Activated CD4-positive, alpha-beta T cell treated with anti-CD3 and anti-CD28 coated beads, Interleukin-2, amount 50 U/mL, for 48 hours (primary cell): Measurements from ENCODE around the gene MAN1A1.
"Not testable (repeated sequence)": the region's sequence is repeated elsewhere in the genome, so short reads cannot be mapped to it uniquely, and the experiment has no call there.

Experiments used
- DNase-seq, 2 experiments: peaks; one replicate each; pipeline ENCODE4 v3.0.0-alpha.2; 2020

The MAN1A1 gene

GRCh38 chr6:119297049-119297448, 52.5 kb downstream of the MAN1A1 start:
- no peak for DNase-seq

- no peak for DNase-seq
Observed at GRCh38 chr6:119296036-119297035, 53.2 kb downstream of the MAN1A1 start.

GRCh38 chr6:119294984-119295383, 54.6 kb downstream of the MAN1A1 start:
- no peak for DNase-seq

DNA sequence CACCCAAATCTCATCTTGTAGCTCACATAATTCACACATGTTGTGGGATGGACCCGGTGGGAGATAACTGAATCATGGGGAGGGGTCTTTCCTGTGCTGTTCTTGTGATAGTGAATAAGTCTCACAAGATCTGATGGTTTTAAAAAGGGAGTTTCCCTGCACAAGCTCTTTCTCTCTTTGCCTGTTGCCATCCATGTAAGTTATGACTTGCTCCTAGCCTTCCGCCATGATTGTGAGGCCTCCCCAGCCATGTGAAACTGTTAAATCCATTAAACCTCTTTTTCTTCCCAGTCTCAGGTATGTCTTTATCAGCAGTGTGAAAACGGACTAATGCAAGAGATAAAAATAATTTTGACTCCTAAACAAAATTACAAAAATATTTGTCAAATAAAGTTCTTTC, 58.5 kb downstream of the MAN1A1 start:
- DNase-seq, result not testable (repeated sequence)

- DNase-seq, result no peak
Observed at GRCh38 chr6:119290306-119290705, 59.3 kb downstream of the MAN1A1 start.

GRCh38 chr6:119289651-119290050, 59.9 kb downstream of the MAN1A1 start:
- no peak for DNase-seq

DNA sequence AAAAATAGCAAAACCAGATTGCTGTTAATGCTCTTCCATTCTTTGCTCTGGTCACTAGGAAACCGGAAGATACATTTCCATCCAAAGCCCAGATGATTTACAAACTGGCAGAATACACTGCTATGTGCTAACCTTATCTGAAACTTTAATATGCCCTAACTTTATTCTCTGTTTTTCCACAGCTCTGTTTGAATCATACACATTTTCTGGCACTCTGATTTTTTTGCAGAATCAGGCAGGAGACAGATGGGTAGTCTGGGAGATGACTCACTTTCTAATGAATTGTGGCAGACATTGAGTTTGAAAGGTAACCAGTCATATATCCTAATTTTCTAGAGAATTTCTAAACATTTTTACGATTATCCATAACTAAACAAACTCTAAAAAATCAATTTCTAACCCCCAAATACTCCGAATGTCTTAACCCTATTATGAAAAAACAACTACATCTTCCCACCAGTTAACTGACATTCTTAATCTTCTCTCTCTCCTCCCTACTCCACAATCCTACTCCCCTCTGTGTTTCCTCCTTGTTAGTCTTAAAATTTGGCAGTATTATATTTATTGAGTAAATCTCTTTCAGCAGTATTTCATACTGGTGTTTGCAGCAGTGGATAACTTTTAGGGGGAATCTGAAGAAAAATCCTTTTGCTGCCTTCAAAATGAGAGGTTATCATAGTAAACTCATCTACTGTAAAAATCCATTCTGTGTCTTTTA, 63.5 kb downstream of the MAN1A1 start:
- no peak for DNase-seq

- peak; percentile 11 to 15 for DNase-seq
Observed at GRCh38 chr6:119284861-119285521, 64.6 kb downstream of the MAN1A1 start.

DNA sequence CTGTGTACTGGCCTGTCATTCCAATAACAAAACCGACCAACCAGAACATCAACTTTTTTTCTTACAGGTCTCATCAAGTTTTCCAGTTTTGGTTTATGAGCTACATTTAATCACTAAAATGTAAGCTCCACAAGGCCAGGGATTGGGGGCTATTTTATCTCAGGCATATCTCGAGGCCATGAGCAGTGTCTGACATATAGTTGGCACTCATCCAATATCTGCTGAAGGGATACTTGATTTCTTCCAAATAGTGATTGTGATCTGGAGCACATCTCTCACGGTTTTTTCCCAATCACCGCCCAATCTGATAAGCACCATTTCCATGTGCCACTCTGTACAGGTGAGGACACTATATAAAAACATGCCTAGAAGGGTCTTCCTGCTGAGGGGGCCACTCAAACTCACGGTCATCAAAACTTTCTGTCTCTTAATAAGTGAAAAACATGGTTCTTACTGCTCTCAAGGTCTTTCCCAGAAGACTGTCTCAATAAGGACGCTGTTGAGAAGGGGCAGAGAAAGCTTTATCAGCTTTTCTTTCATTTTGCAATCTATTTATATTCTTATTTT, 65.5 kb downstream of the MAN1A1 start:
- no peak for DNase-seq

DNA sequence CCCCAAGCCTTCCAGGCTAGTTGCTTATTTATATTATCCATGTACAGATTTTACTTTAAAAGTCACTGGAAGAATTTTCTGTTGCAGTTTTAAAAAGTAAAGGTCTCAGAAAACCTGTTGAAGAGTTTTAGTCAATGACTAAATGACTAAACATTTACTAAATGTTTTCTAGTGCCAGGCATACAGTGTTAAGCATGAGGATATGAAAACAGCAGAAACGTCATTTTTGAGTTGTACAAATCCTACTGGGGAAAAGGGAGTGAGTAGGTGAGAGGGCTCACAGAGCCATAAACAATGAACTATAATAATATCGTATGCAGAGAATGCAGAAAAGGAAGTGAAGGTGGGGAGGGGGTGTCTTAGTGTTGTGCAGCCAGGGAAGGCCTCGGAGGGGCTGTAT, 66.3 kb downstream of the MAN1A1 start:
- no peak for DNase-seq

DNA sequence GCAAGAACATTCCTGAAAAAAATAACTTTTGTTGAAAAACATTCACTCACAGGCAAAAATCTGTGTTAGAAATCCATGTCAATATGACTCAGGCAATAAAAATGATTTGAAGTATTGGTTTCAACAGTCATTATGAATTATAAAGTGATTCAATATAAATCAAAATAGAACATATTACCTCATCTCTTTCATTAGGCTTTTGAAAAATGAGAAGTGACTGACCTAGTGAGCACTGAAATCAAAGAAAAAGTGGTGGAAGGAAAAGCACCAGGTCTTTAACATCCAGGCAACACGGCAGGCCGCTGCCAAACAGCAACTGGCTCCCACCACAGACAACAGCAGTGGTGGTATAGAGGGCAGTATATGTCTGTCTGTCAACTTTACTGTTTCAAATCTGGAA, 68.9 kb downstream of the MAN1A1 start:
- no peak for DNase-seq

DNA sequence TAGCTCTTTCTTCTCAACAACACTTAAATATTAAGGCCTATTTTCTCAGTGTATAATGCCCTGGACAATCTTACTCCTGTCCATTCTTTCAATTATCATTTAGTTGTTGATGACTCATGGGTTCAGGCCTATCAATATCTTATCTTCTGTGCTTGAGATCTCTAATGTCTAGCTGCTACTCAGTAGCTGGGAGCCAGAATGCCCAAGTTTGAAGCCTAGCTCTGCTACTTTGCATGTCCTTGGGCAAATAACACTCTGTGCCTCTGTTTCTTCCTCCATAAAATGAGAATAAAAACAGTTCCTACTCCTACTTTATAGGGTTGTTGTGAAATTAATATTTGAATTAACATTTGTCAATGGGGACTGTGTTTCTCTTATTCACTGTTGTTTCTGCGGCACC, 69.5 kb downstream of the MAN1A1 start:
- no peak for DNase-seq

DNA sequence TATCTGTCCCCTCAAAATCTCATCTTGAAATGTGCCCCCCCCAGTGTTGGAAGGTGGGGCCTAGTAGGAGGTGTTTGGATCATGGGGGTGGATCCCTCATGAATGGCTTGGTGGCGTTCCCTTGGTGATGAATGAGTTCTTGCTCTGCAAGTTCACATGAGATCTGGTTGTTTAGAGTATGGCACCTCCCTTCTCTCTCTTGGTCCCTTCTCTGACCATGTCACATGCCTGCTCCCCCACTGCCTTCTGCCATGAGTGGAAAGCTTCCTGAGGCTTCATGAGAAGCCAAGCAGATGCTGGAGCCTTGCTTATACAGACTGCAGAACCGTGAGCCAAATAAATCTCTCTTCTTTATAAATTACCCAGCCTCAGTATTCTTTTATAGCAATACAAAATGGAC, 70.9 kb downstream of the MAN1A1 start:
- DNase-seq, result no peak

DNA sequence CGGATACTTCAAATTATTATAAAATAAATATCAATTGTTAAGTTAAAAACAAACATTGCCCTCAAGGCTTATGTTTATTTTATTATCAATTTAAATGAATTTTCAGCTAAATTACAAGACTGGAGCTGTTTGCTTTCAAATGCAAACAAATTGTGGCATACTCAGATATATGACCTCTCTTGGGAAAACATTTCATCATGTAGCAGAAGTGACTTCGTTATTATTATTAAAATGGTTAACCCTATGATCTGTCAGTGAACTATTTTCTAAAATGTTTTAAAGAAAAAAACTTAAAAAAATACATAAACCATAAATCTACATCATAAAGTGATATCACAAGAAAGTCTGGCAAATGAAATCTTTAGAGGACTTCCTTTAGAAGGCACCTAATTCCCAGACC, 72.5 kb downstream of the MAN1A1 start:
- DNase-seq, result no peak

- no peak for DNase-seq
Observed at GRCh38 chr6:119276211-119276610, 73.3 kb downstream of the MAN1A1 start.

DNA sequence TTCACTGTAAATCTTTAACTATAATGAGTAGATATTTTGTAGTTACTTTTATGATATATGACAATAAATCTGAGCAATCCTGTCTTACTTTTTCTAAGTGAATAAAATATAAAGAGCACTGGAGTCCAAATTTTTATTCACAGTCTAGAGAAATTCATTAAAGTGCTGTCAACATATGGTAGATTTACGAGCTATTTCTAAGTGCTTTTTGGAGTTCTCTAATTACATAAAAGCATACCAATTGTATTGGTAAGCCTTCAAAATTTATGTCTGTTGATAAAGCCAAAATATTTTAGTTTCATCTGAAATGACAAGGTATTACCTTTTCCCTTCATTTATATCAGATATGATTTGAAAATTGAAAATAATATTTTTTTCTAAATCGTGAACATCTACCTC, 75.4 kb downstream of the MAN1A1 start:
- DNase-seq, result no peak

GRCh38 chr6:119273272-119274196, 76.0 kb downstream of the MAN1A1 start:
- DNase-seq, result no peak

DNA sequence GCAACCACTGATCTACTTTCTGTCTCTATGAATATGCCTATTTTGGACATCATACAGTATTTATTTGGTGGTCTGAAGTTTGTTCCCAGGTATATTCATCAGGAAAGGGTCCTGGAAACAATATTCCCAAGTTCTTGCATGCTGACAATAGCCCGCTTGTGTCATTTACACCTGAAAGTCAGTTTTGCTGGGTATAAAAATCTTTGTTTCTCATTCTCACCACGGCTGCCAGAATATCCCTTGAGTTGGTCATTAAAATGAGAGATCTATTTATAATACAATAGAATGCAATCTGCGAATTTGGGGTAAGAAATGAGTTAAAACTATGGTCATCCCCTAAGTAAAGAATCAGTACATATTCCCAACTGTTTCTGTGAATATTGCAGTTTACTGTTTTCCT, 79.0 kb downstream of the MAN1A1 start:
- DNase-seq, result no peak

GRCh38 chr6:119269266-119270103, 80.1 kb downstream of the MAN1A1 start:
- no peak for DNase-seq

DNA sequence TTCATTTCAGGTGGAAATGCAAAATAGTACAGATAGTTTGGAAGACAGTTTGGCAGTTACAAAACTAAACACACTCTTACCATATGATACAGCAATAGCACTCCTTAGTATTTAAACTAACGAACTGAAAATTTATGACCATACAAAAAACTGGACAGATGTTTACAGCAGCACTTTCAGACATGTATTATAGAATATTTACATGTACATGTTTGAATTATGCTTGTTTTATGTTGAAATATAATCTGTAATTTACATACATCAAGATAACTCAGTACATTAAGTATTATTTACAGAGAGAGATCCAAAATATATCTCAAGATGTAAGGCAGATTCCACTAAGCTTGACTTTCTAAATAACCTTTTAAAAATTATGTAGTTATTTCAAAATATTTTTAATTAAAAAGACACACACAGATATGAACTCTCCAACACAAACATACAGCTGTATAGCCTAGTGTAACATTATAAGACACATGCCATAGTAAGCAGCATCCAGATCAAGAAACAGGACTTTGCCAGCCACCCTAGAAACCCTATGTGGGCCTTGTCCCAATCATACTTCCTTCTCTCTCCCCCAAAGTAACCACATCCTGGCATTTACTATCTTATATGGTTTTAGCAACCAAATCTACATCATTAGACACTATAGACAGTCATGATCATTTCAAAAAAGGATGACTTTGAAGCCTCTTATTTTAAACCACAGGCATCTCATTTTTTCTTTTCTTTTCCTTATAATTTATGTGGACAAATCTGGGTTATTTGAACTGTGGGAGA, 82.2 kb downstream of the MAN1A1 start:
- no peak for DNase-seq
